HL-60 (cell line): ENCODE data around the gene EIF2B4.
A peak's percentile ranks its signal among the peaks of the same experiment; 100 is the strongest.
"Not testable (repeated sequence)": the region's sequence is repeated elsewhere in the genome, so short reads cannot be mapped to it uniquely, and the experiment has no call there.

Experiments used
- DNase-seq, 2 experiments: peaks; one replicate each; pipeline ENCODE4 v3.0.0-alpha.2; 2010 to 2020; ENCODE audit warnings: low read depth in 1 of 2, low spot score in 1 of 2
- H3K27ac ChIP-seq: fragments of 250-450 bp; sonication (Bioruptor Pico); replicated peaks from 2 replicates; pipeline ENCODE4 v1.5.1; 2020; ENCODE audit warnings: mild to moderate bottlenecking, moderate library complexity
- H3K27me3 ChIP-seq: fragments of 250-450 bp; sonication (Bioruptor Pico); 2 replicates; pipeline ENCODE4 v1.5.1; 2021; ENCODE audit warnings: mild to moderate bottlenecking, moderate library complexity; ENCODE audit not compliant: insufficient read depth, poor library complexity, severe bottlenecking
- H3K4me3 ChIP-seq: replicated peaks from 2 replicates; pipeline ENCODE4 v1.5.1; 2011; ENCODE audit warnings: mild to moderate bottlenecking, control low read depth, low read length; ENCODE audit not compliant: insufficient read depth
- CTCF ChIP-seq: IDR thresholded peaks from one replicate; pipeline ENCODE4 v1.5.1; 2011; ENCODE audit warnings: low read length, control low read depth, inconsistent platforms; ENCODE audit not compliant: insufficient read depth
- GABPA ChIP-seq: IDR thresholded peaks from 2 replicates; pipeline ENCODE4 v1.6.1; 2012; ENCODE audit warnings: low read depth
- POLR2AphosphoS5 ChIP-seq: IDR thresholded peaks from 2 replicates; pipeline ENCODE4 v1.6.1; 2012; ENCODE audit warnings: low read depth
- REST ChIP-seq: IDR thresholded peaks from 2 replicates; pipeline ENCODE4 v1.6.1; 2012; ENCODE audit warnings: low read depth; ENCODE audit not compliant: insufficient replicate concordance
- SPI1 ChIP-seq: IDR thresholded peaks from 2 replicates; pipeline ENCODE4 v1.6.1; 2012; ENCODE audit warnings: low read depth, mild to moderate bottlenecking, borderline replicate concordance

EIF2B4 gene

DNA sequence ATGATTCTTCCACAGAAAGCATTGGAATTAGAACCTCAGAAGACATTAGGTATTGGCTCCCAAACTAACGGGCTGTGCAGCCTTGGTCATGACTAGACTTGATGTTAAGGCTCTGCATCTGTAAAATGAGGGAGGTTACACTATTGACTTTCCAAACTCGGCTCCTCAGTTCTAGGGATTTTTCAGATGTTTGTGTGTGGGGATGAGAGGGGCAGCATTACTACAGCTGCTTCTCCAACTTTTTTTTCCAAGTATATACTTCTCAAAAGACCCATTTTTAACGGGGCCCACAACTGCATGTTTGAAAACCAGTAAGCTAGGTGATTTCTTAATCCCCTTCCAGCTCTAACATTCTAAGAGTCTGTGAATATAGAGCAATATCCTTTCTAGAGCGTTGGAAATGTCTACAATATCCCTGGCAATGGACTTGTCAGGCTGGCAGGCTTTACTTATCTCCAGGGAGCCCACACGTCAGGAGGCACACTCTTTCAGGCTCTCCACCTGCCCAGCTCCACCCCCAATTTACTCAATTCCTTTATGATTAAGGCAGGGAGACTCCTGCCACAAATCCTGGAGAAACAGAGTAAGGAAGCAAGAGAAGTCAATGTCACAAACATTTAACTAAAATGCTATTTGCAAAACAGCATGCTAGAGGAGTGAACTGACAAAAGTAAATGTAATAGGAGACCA is 46.4 kb downstream of the EIF2B4 start:
- Histone ChIP-seq H3K4me3 (peak overlapping the region; percentile 81), H3K27me3 (no peaks in the 10 kb centered on the region), H3K27ac (peak overlapping the region; percentile 93)
- no peak for DNase-seq
- no peak for TF ChIP-seq CTCF

DNA sequence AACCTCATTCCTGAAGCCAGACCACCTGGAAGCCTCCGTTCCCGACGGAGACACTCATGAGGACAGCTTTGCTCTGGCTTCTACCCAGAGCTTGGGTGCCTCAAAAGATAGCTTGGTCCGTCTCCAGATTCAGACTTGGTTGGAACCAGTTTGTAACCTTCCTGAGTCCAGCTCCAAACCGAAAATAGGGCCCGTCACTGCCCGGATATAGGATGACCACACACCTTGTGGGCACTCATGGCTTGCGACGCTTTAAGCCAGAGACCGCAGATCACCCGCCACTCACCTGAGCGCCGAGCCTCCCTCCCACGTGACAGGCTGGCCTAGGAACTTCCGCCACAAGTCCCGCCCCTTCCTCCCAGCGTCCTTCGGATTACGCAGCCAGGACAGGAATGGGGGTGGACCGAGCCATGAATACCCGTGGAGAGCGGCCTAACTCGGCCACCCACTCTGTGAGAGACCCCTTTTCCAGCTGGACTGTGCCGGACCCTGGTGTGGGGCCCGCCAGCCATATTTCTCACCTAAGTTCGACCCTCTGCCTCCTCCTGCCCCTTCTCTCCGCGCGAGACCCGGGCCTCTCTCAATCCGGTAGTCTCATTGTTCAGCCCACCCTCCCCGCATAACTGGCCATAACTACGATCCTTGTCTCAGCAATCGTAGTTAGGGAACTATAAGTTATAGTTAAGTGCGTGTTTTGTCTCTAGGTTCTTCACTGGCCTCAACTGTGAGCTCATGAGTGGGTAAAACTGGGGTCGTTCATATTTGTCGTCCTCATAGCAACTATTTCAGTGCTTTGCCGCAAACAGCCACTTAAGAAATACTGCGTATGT is 47.2 kb downstream of the EIF2B4 start, which contains the start of gene MPV17:
Gene MPV17, minus strand, starts transcription at position 332 of the 830 bp plus-strand sequence. CDS start 580 bp downstream, outside the sequence.
- peak within 1 kb of the TSS; percentile 93 for H3K27ac ChIP-seq
- no peaks in the 10 kb centered on the region for H3K27me3 ChIP-seq
- peak; percentile 92 to 93 for DNase-seq
- TF ChIP-seq CTCF, result no peak
- TF ChIP-seq POLR2AphosphoS5, result peak; percentile 96
- TF ChIP-seq GABPA, result peak; percentile 79
- TF ChIP-seq REST, result no peak
- H3K4me3 ChIP-seq, result peak within 1 kb of the TSS; percentile 81

- TF ChIP-seq SPI1, result peak; percentile 94
- TF ChIP-seq GABPA, result no peak
- no peak for TF ChIP-seq REST
- no peak for TF ChIP-seq POLR2AphosphoS5
- Histone ChIP-seq H3K27me3 (no peaks in the 10 kb centered on the region), H3K4me3 (peak overlapping the region; percentile 81), H3K27ac (peak overlapping the region; percentile 93)
- peak in 1 of 2 experiments; percentile 55 for DNase-seq
Observed at GRCh38 chr2:27322301-27322765, 47.8 kb downstream of the EIF2B4 start.

DNA sequence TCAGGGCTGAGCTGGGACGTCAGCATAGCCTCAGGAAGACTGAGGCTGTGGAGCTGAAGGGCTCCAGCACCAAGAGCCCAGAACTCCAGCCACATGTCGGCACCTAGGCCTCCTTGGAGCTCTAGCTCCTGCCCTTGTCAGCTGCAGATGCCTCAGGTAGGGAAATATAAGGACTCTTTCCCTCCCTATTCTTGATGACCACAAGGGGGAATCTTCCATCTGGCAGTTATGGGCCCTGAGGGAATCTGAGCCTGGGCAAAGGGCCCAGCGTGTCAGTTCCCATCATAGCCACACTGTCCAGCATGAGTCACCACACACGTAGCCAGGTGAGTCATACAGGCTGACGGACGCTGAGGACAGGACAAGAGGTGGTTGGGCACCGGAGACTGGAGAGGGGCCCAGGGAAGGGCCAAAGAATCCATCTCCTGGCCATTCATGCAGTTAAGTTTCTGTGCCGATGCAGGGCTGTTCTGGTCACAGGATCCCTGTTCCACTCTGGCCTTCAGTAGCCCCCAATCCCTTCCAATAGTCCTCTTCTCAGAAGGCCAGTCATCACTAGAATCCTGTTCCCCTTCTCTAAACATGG is 49.1 kb downstream of the EIF2B4 start:
- Histone ChIP-seq H3K4me3 (no peak overlapping the region), H3K27ac (no peak overlapping the region; the same call in 1 of the 2 replicates), H3K27me3 (no peaks in the 10 kb centered on the region)
- peak in 1 of 2 experiments; percentile 49 for DNase-seq
- no peak for TF ChIP-seq GABPA
- TF ChIP-seq SPI1, result no peak
- TF ChIP-seq POLR2AphosphoS5, result no peak
- TF ChIP-seq CTCF, result no peak
- TF ChIP-seq REST, result no peak

DNA sequence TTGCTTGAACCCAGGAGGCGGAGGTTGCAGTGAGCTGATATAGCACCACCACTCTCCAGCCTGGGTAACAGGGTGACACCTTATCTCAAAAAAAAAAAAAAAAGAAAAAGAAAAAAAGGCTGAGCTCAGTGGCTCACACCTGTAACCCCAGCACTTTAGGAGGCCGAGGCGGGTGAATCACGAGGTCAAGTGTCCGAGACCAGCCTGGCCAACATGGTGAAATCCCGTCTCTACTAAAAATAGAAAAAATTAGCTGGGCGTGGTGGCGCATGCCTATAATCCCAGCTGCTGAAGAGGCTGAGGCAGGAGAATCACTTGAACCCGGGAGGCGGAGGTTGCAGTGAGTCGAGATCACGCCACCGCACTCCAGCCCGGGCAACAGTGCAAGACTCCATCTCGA is 50.3 kb downstream of the EIF2B4 start:
- not testable (repeated sequence) for H3K4me3 ChIP-seq, H3K27ac ChIP-seq, H3K27me3 ChIP-seq, DNase-seq
